ENCODE data around the gene FADS2.

The FADS2 gene

GRCh38 chr11:61900251-61900650 lies 72.2 kb downstream of the FADS2 start:
- Histone ChIP-seq H3K9me3 (ENCODE audit: severe bottlenecking) (no peaks in the 10 kb centered on the region), H3K4me1 (ENCODE audit: insufficient read depth, poor library complexity, severe bottlenecking) (no peaks in the 10 kb centered on the region), H3K36me3 (ENCODE audit: low read depth) (no peaks in the 10 kb centered on the region), H3K27ac (ENCODE audit: poor library complexity, severe bottlenecking) (no peak overlapping the region), H3K4me3 (ENCODE audit: severe bottlenecking) (no peak overlapping the region), H3K27me3 (ENCODE audit: insufficient read depth, poor library complexity, severe bottlenecking) (no peaks in the 10 kb centered on the region)
- no peak for ATAC-seq (ENCODE audit: low read depth)
- no peak for DNase-seq (ENCODE audit: low spot score)
- no peak for TF ChIP-seq CTCF (IDR thresholded peaks at IDR 0.05; ENCODE audit: poor library complexity, severe bottlenecking)

- no peaks in the 10 kb centered on the region for H3K36me3 ChIP-seq (ENCODE audit: low read depth)
- no peaks in the 10 kb centered on the region for H3K4me1 ChIP-seq (ENCODE audit: insufficient read depth, poor library complexity, severe bottlenecking)
- H3K4me3 ChIP-seq (ENCODE audit: severe bottlenecking), result no peak overlapping the region
- no peak for TF ChIP-seq CTCF (IDR thresholded peaks at IDR 0.05; ENCODE audit: poor library complexity, severe bottlenecking)
- ATAC-seq (ENCODE audit: low read depth) (no peak), DNase-seq (ENCODE audit: low spot score) (no peak)
- no peaks in the 10 kb centered on the region for H3K27me3 ChIP-seq (ENCODE audit: insufficient read depth, poor library complexity, severe bottlenecking)
- H3K9me3 ChIP-seq (ENCODE audit: severe bottlenecking), result no peaks in the 10 kb centered on the region
- no peak overlapping the region for H3K27ac ChIP-seq (ENCODE audit: poor library complexity, severe bottlenecking)
Measured at GRCh38 chr11:61901397-61901796, 73.3 kb downstream of the FADS2 start.

GRCh38 chr11:61902313-61902712 lies 74.2 kb downstream of the FADS2 start:
- H3K4me3 ChIP-seq (ENCODE audit: severe bottlenecking), result no peak overlapping the region
- no peaks in the 10 kb centered on the region for H3K9me3 ChIP-seq (ENCODE audit: severe bottlenecking)
- no peaks in the 10 kb centered on the region for H3K27me3 ChIP-seq (ENCODE audit: insufficient read depth, poor library complexity, severe bottlenecking)
- no peaks in the 10 kb centered on the region for H3K36me3 ChIP-seq (ENCODE audit: low read depth)
- H3K4me1 ChIP-seq (ENCODE audit: insufficient read depth, poor library complexity, severe bottlenecking), result no peaks in the 10 kb centered on the region
- no peak for ATAC-seq (ENCODE audit: low read depth)
- TF ChIP-seq CTCF (IDR thresholded peaks at IDR 0.05; ENCODE audit: poor library complexity, severe bottlenecking), result no peak
- no peak overlapping the region for H3K27ac ChIP-seq (ENCODE audit: poor library complexity, severe bottlenecking)
- no peak for DNase-seq (ENCODE audit: low spot score)

- no peak overlapping the region for H3K27ac ChIP-seq (ENCODE audit: poor library complexity, severe bottlenecking)
- no peaks in the 10 kb centered on the region for H3K27me3 ChIP-seq (ENCODE audit: insufficient read depth, poor library complexity, severe bottlenecking)
- DNase-seq (ENCODE audit: low spot score), result no peak
- no peak for TF ChIP-seq CTCF (IDR thresholded peaks at IDR 0.05; ENCODE audit: poor library complexity, severe bottlenecking)
- H3K36me3 ChIP-seq (ENCODE audit: low read depth), result no peaks in the 10 kb centered on the region
- no peaks in the 10 kb centered on the region for H3K9me3 ChIP-seq (ENCODE audit: severe bottlenecking)
- no peaks in the 10 kb centered on the region for H3K4me1 ChIP-seq (ENCODE audit: insufficient read depth, poor library complexity, severe bottlenecking)
- no peak for ATAC-seq (ENCODE audit: low read depth)
- no peak overlapping the region for H3K4me3 ChIP-seq (ENCODE audit: severe bottlenecking)
Measured at GRCh38 chr11:61903845-61904244, 75.7 kb downstream of the FADS2 start.

GRCh38 chr11:61904539-61905048 lies 76.5 kb downstream of the FADS2 start:
- no peaks in the 10 kb centered on the region for H3K9me3 ChIP-seq (ENCODE audit: severe bottlenecking)
- no peaks in the 10 kb centered on the region for H3K27me3 ChIP-seq (ENCODE audit: insufficient read depth, poor library complexity, severe bottlenecking)
- no peaks in the 10 kb centered on the region for H3K36me3 ChIP-seq (ENCODE audit: low read depth)
- TF ChIP-seq CTCF (IDR thresholded peaks at IDR 0.05; ENCODE audit: poor library complexity, severe bottlenecking), result no peak
- H3K4me3 ChIP-seq (ENCODE audit: severe bottlenecking), result no peak overlapping the region
- no peak overlapping the region for H3K27ac ChIP-seq (ENCODE audit: poor library complexity, severe bottlenecking)
- H3K4me1 ChIP-seq (ENCODE audit: insufficient read depth, poor library complexity, severe bottlenecking), result no peaks in the 10 kb centered on the region
- ATAC-seq (ENCODE audit: low read depth), result no peak
- DNase-seq (ENCODE audit: low spot score), result no peak

Measured in RWPE2 (cell line).